SK-N-SH (cell line): ENCODE results near the gene FBXO34. TPM values are rescaled to one million over a fixed set of nuclear protein-coding genes. Genes with fewer than 3 reads are reported as not detected.

Experiments
- CTCF ChIA-PET: fragments of 300-600, 350-600 bp; formaldehyde crosslinking; extraction: SDS; loops from one replicate; lab custom pipeline; 2021; lab: Yijun Ruan, JAX
- POLR2A ChIA-PET: fragments of 350-600 bp; sonication (Branson Sonifier 250); formaldehyde crosslinking; extraction: SDS; loops from one replicate; lab custom pipeline; 2020; ENCODE audit warnings: antibody characterized with exemption, inconsistent platforms; lab: Yijun Ruan, JAX
- DNase-seq: peaks from one replicate; pipeline ENCODE4 v3.0.0; 2012
- H2AFZ ChIP-seq: fragments of 200-600 bp; sonication (generic); 2 replicates; pipeline ENCODE4 v1.8.1; 2016; ENCODE audit warnings: antibody characterized with exemption, mild to moderate bottlenecking, low read depth
- H3F3A ChIP-seq: fragments of 200-600 bp; sonication (generic); replicated peaks from 2 replicates; pipeline ENCODE3; 2016; ENCODE audit warnings: antibody characterized with exemption, mild to moderate bottlenecking; ENCODE audit not compliant: insufficient read depth
- H3K27ac ChIP-seq, 2 experiments: fragments of 200-500 bp in 1 of 2; fragments of 200-600 bp in 1 of 2; sonication (Bioruptor generic) in 1 of 2; sonication (generic), shearing (Covaris generic) in 1 of 2; 2 replicates each; pipeline versions ENCODE4 v1.5.1 to v1.6.1; 2014 to 2016; ENCODE audit warnings: low read depth in 2 of 2, inconsistent platforms in 1 of 2, low read length in 1 of 2, mild to moderate bottlenecking in 1 of 2, mixed read lengths in 1 of 2
- H3K27me3 ChIP-seq: fragments of 200-600 bp; sonication (generic), shearing (Covaris generic); 2 replicates; pipeline ENCODE4 v1.6.1; 2016; ENCODE audit warnings: mixed run types; ENCODE audit not compliant: insufficient read depth
- H3K36me3 ChIP-seq, 2 experiments: fragments of 200-500 bp in 1 of 2; fragments of 200-600 bp in 1 of 2; sonication (Bioruptor generic) in 1 of 2; sonication (generic) in 1 of 2; replicated peaks in 1 of 2; 2 replicates each; pipeline versions ENCODE3 to v1.5.1; 2014 to 2016; ENCODE audit warnings: low read length in 1 of 2, mild to moderate bottlenecking in 1 of 2; ENCODE audit not compliant: insufficient read depth in 2 of 2, control insufficient read depth in 1 of 2
- H3K4me1 ChIP-seq, 2 experiments: fragments of 200-500 bp in 1 of 2; fragments of 200-600 bp in 1 of 2; sonication (Bioruptor generic) in 1 of 2; sonication (generic), shearing (Covaris generic) in 1 of 2; 2 replicates each; pipeline versions ENCODE4 v1.5.1 to v1.6.1; 2014 to 2016; ENCODE audit warnings: low read depth in 1 of 2, low read length in 1 of 2, mixed run types in 1 of 2; ENCODE audit not compliant: insufficient read depth in 2 of 2, control insufficient read depth in 1 of 2
- H3K4me2 ChIP-seq: fragments of 200-600 bp; sonication (generic), shearing (Covaris generic); 2 replicates; pipeline ENCODE4 v1.6.1; 2017; ENCODE audit warnings: mixed run types
- H3K4me3 ChIP-seq, 2 experiments: fragments of 200-500 bp in 1 of 2; fragments of 200-600 bp in 1 of 2; sonication (Bioruptor generic) in 1 of 2; sonication (generic), shearing (Covaris generic) in 1 of 2; 2 replicates each; pipeline versions ENCODE4 v1.5.1 to v1.8.1; 2014 to 2016; ENCODE audit warnings: low read depth in 2 of 2, inconsistent platforms in 1 of 2, low read length in 1 of 2, mild to moderate bottlenecking in 1 of 2, mixed read lengths in 1 of 2, moderate library complexity in 1 of 2
- H3K79me2 ChIP-seq: fragments of 200-600 bp; sonication (generic); 2 replicates; pipeline ENCODE4 v1.8.1; 2017; ENCODE audit warnings: mild to moderate bottlenecking; ENCODE audit not compliant: insufficient read depth
- H3K9ac ChIP-seq: fragments of 200-600 bp; sonication (generic); 2 replicates; pipeline ENCODE4 v1.6.1; 2017; ENCODE audit warnings: mixed run types
- H3K9me2 ChIP-seq: fragments of 200-600 bp; sonication (generic); 2 replicates; pipeline ENCODE4 v1.6.1; 2017; ENCODE audit warnings: mixed run types
- H3K9me3 ChIP-seq: fragments of 200-600 bp; sonication (generic); 2 replicates; pipeline ENCODE4 v1.6.1; 2017; ENCODE audit warnings: mixed run types, mild to moderate bottlenecking, moderate library complexity
- H4K20me1 ChIP-seq: fragments of 200-600 bp; sonication (generic); 2 replicates; pipeline ENCODE4 v1.6.1; 2017; ENCODE audit warnings: mild to moderate bottlenecking, mixed run types; ENCODE audit not compliant: insufficient read depth
- ELF1 ChIP-seq: IDR thresholded peaks from 2 replicates; pipeline ENCODE4 v1.4.0; 2012
- EP300 ChIP-seq, 2 experiments: IDR thresholded peaks; 2 replicates each; pipeline versions ENCODE4 v1.4.0 to v1.6.1; 2012; ENCODE audit warnings: borderline replicate concordance in 1 of 2, low read depth in 1 of 2, low read length in 1 of 2
- EZH2phosphoT487 ChIP-seq: fragments of 200-600 bp; sonication (generic); IDR thresholded peaks from 2 replicates; pipeline ENCODE4 v1.6.1; 2017; ENCODE audit warnings: low read depth, mixed run types, mild to moderate bottlenecking, antibody characterized with exemption, moderate library complexity, borderline replicate concordance
- FOXJ3 ChIP-seq: sonication (generic); formaldehyde crosslinking; IDR thresholded peaks from 2 replicates; pipeline ENCODE4 v1.5.1; 2020; ENCODE audit warnings: mild to moderate bottlenecking, missing genetic modification reagents
- JUND ChIP-seq: IDR thresholded peaks from 2 replicates; pipeline ENCODE4 v1.4.0; 2012
- NRF1 ChIP-seq: IDR thresholded peaks from 2 replicates; pipeline ENCODE4 v1.6.1; 2012; ENCODE audit warnings: low read depth, mild to moderate bottlenecking, low read length
- SMC3 ChIP-seq: IDR thresholded peaks from 2 replicates; pipeline ENCODE4 v1.6.1; 2012; ENCODE audit warnings: low read depth, low read length, improper control_type of control experiment
- TEAD4 ChIP-seq: IDR thresholded peaks from 2 replicates; pipeline ENCODE4 v1.4.0; 2012; ENCODE audit warnings: mild to moderate bottlenecking, borderline replicate concordance; ENCODE audit not compliant: insufficient read depth
- WGBS: methylation state at CpG from one replicate; pipeline ENCODE4 v1.1.6; 2017; ENCODE audit warnings: low lambda C conversion rate; 5-methylcytosine and 5-hydroxymethylcytosine counted together
- polyA plus RNA-seq, 3 experiments: library from polyadenylated mRNA; depleted of rRNA; stranded (reverse); fragments of >200 nt; gene quantifications; 2 replicates each; pipeline ENCODE4 v1.2.3, GENCODE V29; 2012
- TF ChIP-seq, protein P1 (sequence below): IDR thresholded peaks from 2 replicates; pipeline ENCODE4 v1.6.1; 2012; ENCODE audit warnings: mild to moderate bottlenecking, low read depth, low read length, moderate library complexity
- TF ChIP-seq, protein P2 (sequence below): fragments of 150-350 bp; IDR thresholded peaks from 2 replicates; pipeline ENCODE4 v1.6.1; 2017; ENCODE audit warnings: antibody characterized with exemption, low read length, low read depth, borderline replicate concordance
- TF ChIP-seq, protein P3 (sequence below): IDR thresholded peaks from 2 replicates; pipeline ENCODE4 v1.4.0; 2012; ENCODE audit warnings: low read depth
- TF ChIP-seq, protein P4 (sequence below): IDR thresholded peaks from 2 replicates; pipeline ENCODE4 v1.4.0; 2012; ENCODE audit warnings: low read depth, borderline replicate concordance

The FBXO34 gene
- polyA plus RNA-seq, 1 of the 3 experiments (the other 2 are of a cell fraction): 10.0 TPM

DNA sequence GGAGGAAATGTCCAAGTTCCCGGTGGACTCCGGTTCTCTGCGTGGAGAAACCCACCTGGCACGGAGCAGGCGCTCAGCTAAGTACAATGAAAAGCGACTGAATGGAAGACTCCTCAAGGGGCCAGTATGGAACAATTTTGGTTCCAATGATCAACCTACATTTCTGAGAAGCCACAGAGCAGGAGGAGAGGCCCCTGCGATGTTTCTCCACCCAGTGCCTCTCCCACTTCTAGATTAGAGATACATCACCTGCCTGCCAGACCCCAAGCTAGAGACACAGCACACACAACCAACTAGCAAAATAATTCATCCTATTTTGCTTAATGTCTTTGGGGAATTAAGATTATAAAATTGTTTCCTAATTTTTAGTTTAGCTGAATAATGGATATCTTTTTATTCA lies 101.6 kb downstream of the FBXO34 start:
- Histone ChIP-seq H2AFZ (no peak overlapping the region), H3K9ac (no peak overlapping the region), H3K4me2 (no peak overlapping the region), H3K36me3 (peaks cover 14 to 27% of the 10 kb centered on the region in 2 experiments), H3F3A (no peaks in the 10 kb centered on the region), H3K4me1 (no peaks in the 10 kb centered on the region), H3K4me3 (no peak overlapping the region), H3K79me2 (no peaks in the 10 kb centered on the region), H3K9me2 (no peaks in the 10 kb centered on the region), H4K20me1 (no peaks in the 10 kb centered on the region), H3K9me3 (no peaks in the 10 kb centered on the region), H3K27ac (no peak overlapping the region), H3K27me3 (no peaks in the 10 kb centered on the region)
- DNase-seq: no peak
- ChIA-PET POLR2A (no interaction called here), CTCF (interaction anchor here (0.6 to 1.9 kb wide), 4 partner anchors 12 to 160 kb away, joined by 3 to 6 read pairs (median 4); partner anchors contain the start of gene FBXO34)
- 86% methylated on average over 7 of the region's 7 CpGs for WGBS
- TF ChIP-seq EP300 (IDR thresholded peaks at IDR 0.05; ENCODE audit: borderline replicate concordance in 1 of 2, low read depth in 1 of 2, low read length in 1 of 2): no peak
- TF ChIP-seq FOXJ3 (CRISPR knock-in tag): no peak
- TF ChIP-seq TEAD4: no peak
- TF ChIP-seq EZH2phosphoT487: no peak
- TF ChIP-seq, protein P1, sequence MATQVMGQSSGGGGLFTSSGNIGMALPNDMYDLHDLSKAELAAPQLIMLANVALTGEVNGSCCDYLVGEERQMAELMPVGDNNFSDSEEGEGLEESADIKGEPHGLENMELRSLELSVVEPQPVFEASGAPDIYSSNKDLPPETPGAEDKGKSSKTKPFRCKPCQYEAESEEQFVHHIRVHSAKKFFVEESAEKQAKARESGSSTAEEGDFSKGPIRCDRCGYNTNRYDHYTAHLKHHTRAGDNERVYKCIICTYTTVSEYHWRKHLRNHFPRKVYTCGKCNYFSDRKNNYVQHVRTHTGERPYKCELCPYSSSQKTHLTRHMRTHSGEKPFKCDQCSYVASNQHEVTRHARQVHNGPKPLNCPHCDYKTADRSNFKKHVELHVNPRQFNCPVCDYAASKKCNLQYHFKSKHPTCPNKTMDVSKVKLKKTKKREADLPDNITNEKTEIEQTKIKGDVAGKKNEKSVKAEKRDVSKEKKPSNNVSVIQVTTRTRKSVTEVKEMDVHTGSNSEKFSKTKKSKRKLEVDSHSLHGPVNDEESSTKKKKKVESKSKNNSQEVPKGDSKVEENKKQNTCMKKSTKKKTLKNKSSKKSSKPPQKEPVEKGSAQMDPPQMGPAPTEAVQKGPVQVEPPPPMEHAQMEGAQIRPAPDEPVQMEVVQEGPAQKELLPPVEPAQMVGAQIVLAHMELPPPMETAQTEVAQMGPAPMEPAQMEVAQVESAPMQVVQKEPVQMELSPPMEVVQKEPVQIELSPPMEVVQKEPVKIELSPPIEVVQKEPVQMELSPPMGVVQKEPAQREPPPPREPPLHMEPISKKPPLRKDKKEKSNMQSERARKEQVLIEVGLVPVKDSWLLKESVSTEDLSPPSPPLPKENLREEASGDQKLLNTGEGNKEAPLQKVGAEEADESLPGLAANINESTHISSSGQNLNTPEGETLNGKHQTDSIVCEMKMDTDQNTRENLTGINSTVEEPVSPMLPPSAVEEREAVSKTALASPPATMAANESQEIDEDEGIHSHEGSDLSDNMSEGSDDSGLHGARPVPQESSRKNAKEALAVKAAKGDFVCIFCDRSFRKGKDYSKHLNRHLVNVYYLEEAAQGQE: no peak
- no peak for TF ChIP-seq SMC3
- no peak for TF ChIP-seq ELF1
- TF ChIP-seq, protein P2, sequence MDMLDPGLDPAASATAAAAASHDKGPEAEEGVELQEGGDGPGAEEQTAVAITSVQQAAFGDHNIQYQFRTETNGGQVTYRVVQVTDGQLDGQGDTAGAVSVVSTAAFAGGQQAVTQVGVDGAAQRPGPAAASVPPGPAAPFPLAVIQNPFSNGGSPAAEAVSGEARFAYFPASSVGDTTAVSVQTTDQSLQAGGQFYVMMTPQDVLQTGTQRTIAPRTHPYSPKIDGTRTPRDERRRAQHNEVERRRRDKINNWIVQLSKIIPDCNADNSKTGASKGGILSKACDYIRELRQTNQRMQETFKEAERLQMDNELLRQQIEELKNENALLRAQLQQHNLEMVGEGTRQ: no peak
- TF ChIP-seq, protein P3, sequence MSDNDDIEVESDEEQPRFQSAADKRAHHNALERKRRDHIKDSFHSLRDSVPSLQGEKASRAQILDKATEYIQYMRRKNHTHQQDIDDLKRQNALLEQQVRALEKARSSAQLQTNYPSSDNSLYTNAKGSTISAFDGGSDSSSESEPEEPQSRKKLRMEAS: no peak

DNA sequence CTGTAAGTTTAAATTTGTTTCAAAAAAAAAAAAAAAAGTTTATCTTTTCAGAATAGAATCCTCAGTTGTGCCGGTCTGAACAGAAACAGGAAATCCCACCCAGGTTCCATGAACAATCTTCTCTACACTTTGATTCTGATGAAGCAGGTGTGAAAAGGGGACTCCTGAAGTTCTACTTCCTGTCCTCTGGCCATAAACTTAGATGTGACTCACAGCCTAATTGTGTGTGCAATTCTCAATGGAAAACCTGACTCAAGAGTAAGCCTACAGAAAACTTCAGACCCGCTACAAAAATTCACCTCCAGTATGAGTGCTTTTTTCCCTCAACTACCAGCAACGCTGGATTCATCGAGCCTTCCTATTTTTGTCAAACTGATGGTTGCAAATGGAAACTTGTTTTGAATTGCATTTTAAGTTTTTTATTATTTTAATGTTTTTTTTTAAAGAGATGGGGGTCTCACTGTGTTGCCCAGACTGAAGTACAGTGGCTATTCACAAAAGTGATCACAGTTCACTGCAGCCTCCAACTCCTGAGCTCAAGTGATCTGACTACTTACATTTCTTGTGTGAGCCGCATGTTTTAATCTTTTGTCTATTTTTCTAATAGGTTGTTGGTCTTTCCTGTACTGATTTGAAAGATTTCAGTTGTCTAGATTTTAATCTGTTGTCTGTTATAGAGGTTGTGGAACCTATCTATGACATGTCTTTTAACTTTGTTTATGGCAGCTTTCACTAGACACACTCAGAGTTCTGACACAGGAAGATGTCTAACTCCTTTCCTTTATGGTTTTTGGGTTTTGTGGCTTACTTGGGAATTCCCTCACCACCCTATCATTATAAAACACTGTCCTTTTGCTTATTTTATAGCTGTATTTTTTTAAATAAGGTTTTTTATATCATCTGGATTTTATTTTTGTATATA lies 102.8 kb downstream of the FBXO34 start:
- H3F3A ChIP-seq: no peaks in the 10 kb centered on the region
- no peaks in the 10 kb centered on the region for H3K4me1 ChIP-seq
- H3K79me2 ChIP-seq: no peaks in the 10 kb centered on the region
- 96% methylated on average over 5 of the region's 5 CpGs for WGBS
- ChIA-PET CTCF (interaction anchor here (1.6 to 3.5 kb wide), 3 partner anchors 19 to 161 kb away, joined by 5 to 18 read pairs (median 6); partner anchors contain the start of gene FBXO34), POLR2A (interaction anchor here (0.6 kb wide), 1 partner anchor 904 kb away, joined by 4 read pairs; no protein-coding TSS in a partner anchor)
- no peak overlapping the region for H2AFZ ChIP-seq
- H3K9me2 ChIP-seq: no peaks in the 10 kb centered on the region
- no peaks in the 10 kb centered on the region for H3K9me3 ChIP-seq
- TF ChIP-seq JUND (no peak), NRF1 (no peak), EZH2phosphoT487 (no peak), SMC3 (no peak)
- TF ChIP-seq, protein P4, sequence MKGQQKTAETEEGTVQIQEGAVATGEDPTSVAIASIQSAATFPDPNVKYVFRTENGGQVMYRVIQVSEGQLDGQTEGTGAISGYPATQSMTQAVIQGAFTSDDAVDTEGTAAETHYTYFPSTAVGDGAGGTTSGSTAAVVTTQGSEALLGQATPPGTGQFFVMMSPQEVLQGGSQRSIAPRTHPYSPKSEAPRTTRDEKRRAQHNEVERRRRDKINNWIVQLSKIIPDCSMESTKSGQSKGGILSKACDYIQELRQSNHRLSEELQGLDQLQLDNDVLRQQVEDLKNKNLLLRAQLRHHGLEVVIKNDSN: no peak
- H4K20me1 ChIP-seq: no peaks in the 10 kb centered on the region
- H3K4me2 ChIP-seq: no peak overlapping the region
- no peak overlapping the region for H3K9ac ChIP-seq
- no peak overlapping the region for H3K27ac ChIP-seq
- peaks cover 14 to 30% of the 10 kb centered on the region in 2 experiments for H3K36me3 ChIP-seq
- no peaks in the 10 kb centered on the region for H3K27me3 ChIP-seq
- no peak for DNase-seq
- no peak overlapping the region for H3K4me3 ChIP-seq
